ENCODE measurements around the gene WNT8B. TPM values are rescaled to one million over a fixed set of nuclear protein-coding genes. Genes with fewer than 3 reads are reported as not detected.
A peak's percentile ranks its signal among the peaks of the same experiment; 100 is the strongest.

Gene WNT8B
- total and polyA plus RNA-seq, 2 of the 13 experiments (the other 11 are each of a cell fraction or from before 2014, with no cell fraction given) = 0.07 to 0.20 TPM

DNA sequence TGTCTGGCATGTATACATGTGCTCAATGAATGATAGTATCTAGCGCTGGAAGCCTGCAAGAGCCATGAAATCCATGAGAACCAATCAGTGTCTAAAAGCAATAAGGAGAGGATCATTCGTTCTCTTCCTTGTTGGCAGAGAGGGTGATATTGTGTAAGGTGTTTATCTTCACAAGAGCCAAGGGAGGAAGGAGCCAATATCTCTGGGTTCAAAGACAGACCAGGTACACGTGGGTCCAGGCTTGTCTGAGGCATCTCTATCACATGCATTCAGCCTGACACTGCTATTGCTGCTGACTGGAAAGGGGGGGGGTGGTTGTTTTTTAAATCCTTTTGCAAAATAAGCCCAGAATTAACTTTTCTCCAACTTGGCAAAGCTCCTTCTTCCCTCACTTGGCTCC, 52.8 kb downstream of the WNT8B start:
- TF ChIP-seq KAT2B (IDR thresholded peaks at IDR 0.05; ENCODE audit: borderline replicate concordance, low read depth, low read length) (no peak), ZNF446 (CRISPR knock-in tag; IDR thresholded peaks at IDR 0.05) (no peak), ZNF512 (CRISPR knock-in tag; IDR thresholded peaks at IDR 0.05) (no peak), ZSCAN29 (CRISPR knock-in tag; conservative IDR thresholded peaks at IDR 0.05) (no peak)
- TF ChIP-seq, protein P1, sequence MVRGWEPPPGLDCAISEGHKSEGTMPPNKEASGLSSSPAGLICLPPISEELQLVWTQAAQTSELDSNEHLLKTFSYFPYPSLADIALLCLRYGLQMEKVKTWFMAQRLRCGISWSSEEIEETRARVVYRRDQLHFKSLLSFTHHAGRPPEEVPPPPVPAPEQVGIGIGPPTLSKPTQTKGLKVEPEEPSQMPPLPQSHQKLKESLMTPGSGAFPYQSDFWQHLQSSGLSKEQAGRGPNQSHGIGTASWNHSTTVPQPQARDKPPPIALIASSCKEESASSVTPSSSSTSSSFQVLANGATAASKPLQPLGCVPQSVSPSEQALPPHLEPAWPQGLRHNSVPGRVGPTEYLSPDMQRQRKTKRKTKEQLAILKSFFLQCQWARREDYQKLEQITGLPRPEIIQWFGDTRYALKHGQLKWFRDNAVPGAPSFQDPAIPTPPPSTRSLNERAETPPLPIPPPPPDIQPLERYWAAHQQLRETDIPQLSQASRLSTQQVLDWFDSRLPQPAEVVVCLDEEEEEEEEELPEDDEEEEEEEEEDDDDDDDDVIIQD (CRISPR knock-in tag; IDR thresholded peaks at IDR 0.05; ENCODE audit: low read depth) = no peak
- H3K79me2 ChIP-seq (ENCODE audit: insufficient read depth, low read length) = no peaks in the 10 kb centered on the region
- intact Hi-C loops (cut with micrococcal nuclease; ENCODE audit: unreplicated experiment) = loop anchor here (5.0 kb wide), 1 partner anchor 33 kb away; no protein-coding TSS in a partner anchor
- no peak overlapping the region for H3K4me2 ChIP-seq (ENCODE audit: low read depth, low read length)
- no peak for FAIRE-seq
- in situ Hi-C loops (cut with HindIII; ENCODE audit: extremely low pct_ligation_motif_present, low pct_unique_long_range_greater_than_20kb) = no loop called here
- H2AFZ ChIP-seq (ENCODE audit: low read length) = no peak overlapping the region
- no peaks in the 10 kb centered on the region for H3K27me3 ChIP-seq (ENCODE audit: control insufficient read depth in 1 of 2, insufficient read depth in 2 of 2, low read length in 2 of 2)
- no peaks in the 10 kb centered on the region for H3K36me3 ChIP-seq (replicated peaks in 1 of 2; ENCODE audit: control insufficient read depth in 1 of 2, insufficient read depth in 2 of 2, low read length in 2 of 2)
- CTCF ChIA-PET (ENCODE audit: low intra/inter-chr PET ratio, low total read pairs) = no interaction called here
- BruUV-seq (replicated peaks) = no TSS peak
- H3K4me1 ChIP-seq (ENCODE audit: insufficient read depth, low read length) = peaks cover 14% of the 10 kb centered on the region
- H3K27ac ChIP-seq (ENCODE audit: extremely low read length, insufficient read depth, low read length) = no peak overlapping the region
- DNase-seq (ENCODE audit: low spot score) = no peak
- no peak for ATAC-seq
- POLR2A ChIA-PET = no interaction called here
- H4K20me1 ChIP-seq (ENCODE audit: insufficient read depth, low read length) = no peaks in the 10 kb centered on the region
- no peak overlapping the region for H3K4me3 ChIP-seq (replicated peaks in 1 of 3; ENCODE audit: insufficient read depth in 1 of 3, low read depth in 2 of 3, low read length in 3 of 3)
- H3K9ac ChIP-seq (ENCODE audit: insufficient read depth, low read depth, low read length) = no peak overlapping the region
- no peaks in the 10 kb centered on the region for H3K9me3 ChIP-seq (ENCODE audit: low read length)
- 88% methylated on average over 3 of the region's 3 CpGs for WGBS (ENCODE audit: low lambda C conversion rate)

GRCh38 chr10:100516847-100517246, 54.0 kb downstream of the WNT8B start:
- Histone ChIP-seq H4K20me1 (ENCODE audit: insufficient read depth, low read length) (no peaks in the 10 kb centered on the region), H3K9me3 (ENCODE audit: low read length) (no peaks in the 10 kb centered on the region), H3K4me1 (ENCODE audit: insufficient read depth, low read length) (peaks cover 14% of the 10 kb centered on the region), H3K27ac (ENCODE audit: extremely low read length, insufficient read depth, low read length) (no peak overlapping the region), H3K4me2 (ENCODE audit: low read depth, low read length) (no peak overlapping the region), H3K79me2 (ENCODE audit: insufficient read depth, low read length) (no peaks in the 10 kb centered on the region), H3K36me3 (replicated peaks in 1 of 2; ENCODE audit: control insufficient read depth in 1 of 2, insufficient read depth in 2 of 2, low read length in 2 of 2) (no peaks in the 10 kb centered on the region), H3K9ac (ENCODE audit: insufficient read depth, low read depth, low read length) (no peak overlapping the region), H2AFZ (ENCODE audit: low read length) (no peak overlapping the region), H3K4me3 (replicated peaks in 1 of 3; ENCODE audit: insufficient read depth in 1 of 3, low read depth in 2 of 3, low read length in 3 of 3) (no peak overlapping the region), H3K27me3 (ENCODE audit: control insufficient read depth in 1 of 2, insufficient read depth in 2 of 2, low read length in 2 of 2) (no peaks in the 10 kb centered on the region)
- POLR2A ChIA-PET = no interaction called here
- peak; percentile 24 for DNase-seq (ENCODE audit: low spot score)
- intact Hi-C loops (cut with micrococcal nuclease; ENCODE audit: unreplicated experiment) (loop anchor here (5.0 kb wide), 1 partner anchor 35 kb away; no protein-coding TSS in a partner anchor), in situ Hi-C loops (cut with HindIII; ENCODE audit: extremely low pct_ligation_motif_present, low pct_unique_long_range_greater_than_20kb) (no loop called here)
- WGBS (ENCODE audit: low lambda C conversion rate) = 35% methylated on average over 2 of the region's 2 CpGs
- peak; percentile 24; the same call in 1 of the 3 replicates for ATAC-seq
- no peak for FAIRE-seq
- BruUV-seq (replicated peaks) = no TSS peak
- CTCF ChIA-PET (ENCODE audit: low intra/inter-chr PET ratio, low total read pairs) = no interaction called here
- TF ChIP-seq ZNF800 (CRISPR knock-in tag; IDR thresholded peaks at IDR 0.05) (no peak), SMC3 (IDR thresholded peaks at IDR 0.05; ENCODE audit: low read length) (0 out of 2 replicates have a peak, but pooled peaks have one; percentile 14), CTCF (CRISPR knock-in tag; IDR thresholded peaks at IDR 0.05) (peak; percentile 44)

Data from HepG2 (cell line).